ENCODE measurements around the gene SLC46A3.
A peak's percentile ranks its signal among the peaks of the same experiment; 100 is the strongest.
"Not testable (repeated sequence)": the region's sequence is repeated elsewhere in the genome, so short reads cannot be mapped to it uniquely, and the experiment has no call there.

Gene SLC46A3, protein sequence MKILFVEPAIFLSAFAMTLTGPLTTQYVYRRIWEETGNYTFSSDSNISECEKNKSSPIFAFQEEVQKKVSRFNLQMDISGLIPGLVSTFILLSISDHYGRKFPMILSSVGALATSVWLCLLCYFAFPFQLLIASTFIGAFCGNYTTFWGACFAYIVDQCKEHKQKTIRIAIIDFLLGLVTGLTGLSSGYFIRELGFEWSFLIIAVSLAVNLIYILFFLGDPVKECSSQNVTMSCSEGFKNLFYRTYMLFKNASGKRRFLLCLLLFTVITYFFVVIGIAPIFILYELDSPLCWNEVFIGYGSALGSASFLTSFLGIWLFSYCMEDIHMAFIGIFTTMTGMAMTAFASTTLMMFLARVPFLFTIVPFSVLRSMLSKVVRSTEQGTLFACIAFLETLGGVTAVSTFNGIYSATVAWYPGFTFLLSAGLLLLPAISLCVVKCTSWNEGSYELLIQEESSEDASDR

DNA sequence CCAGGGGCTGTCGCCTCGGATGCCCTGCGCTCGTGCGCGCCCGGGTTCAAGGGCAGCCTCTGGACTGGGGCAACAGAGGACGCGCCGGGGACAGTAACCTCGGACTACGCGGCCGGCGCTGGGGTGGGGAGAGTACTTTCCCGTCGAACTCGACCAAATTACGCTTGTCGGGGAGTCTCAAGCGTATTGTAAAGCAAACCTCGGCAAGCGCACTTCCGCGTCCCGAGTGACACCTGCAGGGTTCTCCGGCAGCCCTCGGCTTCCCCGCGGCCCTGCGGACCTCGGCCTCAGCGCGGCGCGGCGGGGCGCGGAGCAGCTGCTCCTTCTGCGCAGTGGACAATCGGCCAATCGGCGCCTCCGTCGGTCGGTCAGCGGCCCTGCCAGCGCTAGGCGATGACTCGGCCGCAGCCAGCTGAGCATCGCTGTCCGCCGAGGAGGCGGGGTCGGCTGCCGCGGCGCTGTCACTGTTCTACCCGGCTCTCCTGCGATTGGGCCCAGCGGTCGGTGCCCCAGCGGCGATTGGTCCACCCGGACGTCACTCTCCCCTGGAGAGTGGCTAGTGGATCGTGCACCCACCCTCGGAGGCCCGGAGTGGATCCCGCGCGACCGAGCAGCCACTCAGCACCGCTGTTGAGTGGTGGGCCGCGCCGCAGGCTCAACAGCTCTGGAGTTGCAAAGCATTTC is at the start of gene SLC46A3:
TSS of gene SLC46A3 (minus strand) at position 428 of the 684 bp plus-strand sequence. CDS start 972 bp downstream, outside the sequence.
- peak; percentile 72 for DNase-seq

DNA sequence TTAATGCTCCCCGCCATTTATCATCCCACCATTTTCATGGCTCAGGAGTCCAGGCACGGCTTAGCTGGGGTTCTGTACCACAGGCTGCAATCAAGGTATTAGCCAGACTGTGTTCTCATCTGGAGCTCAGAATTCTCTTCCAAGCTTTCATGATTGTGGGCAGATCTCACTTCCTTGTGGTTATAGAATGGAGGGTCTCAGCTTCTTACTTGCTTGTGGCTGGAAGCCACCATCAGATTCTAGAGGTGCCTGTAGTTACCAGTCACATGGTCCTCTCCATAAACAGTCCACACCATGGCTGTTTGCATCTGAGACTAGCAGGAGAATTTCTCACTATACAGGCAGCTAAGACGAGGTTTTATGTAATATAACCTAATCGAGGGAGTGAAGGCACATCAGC is 45.1 kb upstream of the SLC46A3 start:
- no peak for DNase-seq

DNA sequence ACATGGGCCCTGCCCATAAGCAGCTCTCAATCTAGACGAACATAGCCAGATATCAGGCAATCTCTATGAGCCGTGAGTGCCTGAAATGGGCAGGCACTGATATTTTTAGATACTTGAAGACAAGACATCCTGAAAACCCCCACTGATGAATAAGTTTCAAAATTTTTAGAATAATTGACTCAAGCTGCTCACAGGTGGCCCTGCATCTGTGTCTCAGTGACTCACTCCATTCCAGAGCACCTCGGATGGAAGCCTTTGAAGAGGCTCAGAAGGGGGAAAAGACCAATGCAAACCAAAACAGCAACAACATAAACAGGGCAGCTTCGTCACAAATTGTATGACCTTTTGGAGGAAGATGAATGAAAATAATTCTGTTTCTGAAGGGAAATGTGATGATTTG is 42.8 kb upstream of the SLC46A3 start:
- no peak for DNase-seq

- no peak for DNase-seq
Measured at GRCh38 chr13:28755546-28755870, 36.7 kb upstream of the SLC46A3 start.

- no peak for DNase-seq
Measured at GRCh38 chr13:28754698-28755545, 36.2 kb upstream of the SLC46A3 start.

DNA sequence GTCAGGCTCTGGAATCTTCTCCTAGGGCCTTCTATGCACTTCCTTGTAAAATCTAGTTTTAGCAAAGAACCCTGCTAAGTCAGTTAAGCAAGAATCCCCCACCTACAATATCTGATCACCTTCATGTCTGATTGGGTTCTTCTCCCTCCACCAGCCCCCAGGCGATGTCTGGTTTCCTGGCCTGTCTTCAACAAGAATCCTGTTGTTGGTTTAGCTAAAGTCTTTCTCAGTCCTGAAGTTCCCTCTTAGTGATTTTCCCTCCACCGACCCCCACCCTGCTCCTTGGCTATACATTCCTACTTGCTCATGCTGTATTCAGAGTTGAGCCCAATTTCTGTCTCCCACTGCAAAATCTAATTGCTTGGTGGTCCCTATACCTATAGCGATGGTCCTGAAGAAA is 35.2 kb upstream of the SLC46A3 start:
- no peak for DNase-seq

GRCh38 chr13:28753208-28753892 is 34.6 kb upstream of the SLC46A3 start:
- DNase-seq, result no peak

GRCh38 chr13:28751175-28751960 is 32.6 kb upstream of the SLC46A3 start:
- no peak for DNase-seq

- DNase-seq, result no peak
Measured at GRCh38 chr13:28750187-28751045, 31.6 kb upstream of the SLC46A3 start.

DNA sequence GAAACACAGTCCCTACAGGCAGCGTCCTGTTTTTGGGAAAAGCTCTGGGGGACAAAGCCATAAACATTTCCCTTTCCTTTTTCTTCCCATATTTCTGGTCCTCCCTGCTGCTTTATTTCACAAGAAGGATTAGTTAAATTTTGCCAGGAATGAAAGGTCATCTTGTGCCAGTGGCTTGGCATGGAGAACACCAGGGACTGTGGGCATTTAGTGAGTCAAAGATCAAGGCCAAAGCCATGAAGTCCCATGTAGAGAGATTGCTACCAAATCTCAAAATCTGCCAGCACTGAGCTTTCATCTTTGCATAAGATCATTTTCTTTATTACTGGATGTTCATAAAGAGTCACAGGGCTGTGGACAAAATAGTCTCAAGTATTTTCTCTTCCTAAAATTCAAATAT is 29.1 kb upstream of the SLC46A3 start:
- no peak for DNase-seq

GRCh38 chr13:28746287-28746612 is 27.5 kb upstream of the SLC46A3 start:
- DNase-seq, result no peak

- no peak for DNase-seq
Measured at GRCh38 chr13:28744656-28745055, 25.9 kb upstream of the SLC46A3 start.

DNA sequence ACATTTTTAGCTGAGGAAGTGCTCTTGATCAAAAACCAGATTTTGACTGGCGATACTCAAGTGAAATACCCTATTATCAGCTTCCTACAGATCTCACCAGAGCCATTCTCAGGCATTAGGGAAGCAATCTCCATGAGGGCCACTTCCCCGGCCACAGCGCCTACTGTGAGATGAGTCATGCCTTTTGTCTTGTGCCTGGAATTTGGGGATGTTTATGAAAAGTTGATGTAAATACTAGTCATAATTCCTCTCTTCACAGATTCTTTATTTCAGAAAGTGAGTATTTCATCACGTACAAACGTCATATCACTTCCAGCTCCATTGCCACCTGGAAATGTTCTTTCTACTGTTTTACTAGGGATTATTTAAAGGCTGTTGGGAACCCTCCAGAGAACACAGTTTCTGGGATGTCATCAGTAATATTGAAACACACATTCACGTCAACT is 25.3 kb upstream of the SLC46A3 start:
- no peak for DNase-seq

GRCh38 chr13:28743499-28744083 is 24.8 kb upstream of the SLC46A3 start:
- DNase-seq, result no peak

DNA sequence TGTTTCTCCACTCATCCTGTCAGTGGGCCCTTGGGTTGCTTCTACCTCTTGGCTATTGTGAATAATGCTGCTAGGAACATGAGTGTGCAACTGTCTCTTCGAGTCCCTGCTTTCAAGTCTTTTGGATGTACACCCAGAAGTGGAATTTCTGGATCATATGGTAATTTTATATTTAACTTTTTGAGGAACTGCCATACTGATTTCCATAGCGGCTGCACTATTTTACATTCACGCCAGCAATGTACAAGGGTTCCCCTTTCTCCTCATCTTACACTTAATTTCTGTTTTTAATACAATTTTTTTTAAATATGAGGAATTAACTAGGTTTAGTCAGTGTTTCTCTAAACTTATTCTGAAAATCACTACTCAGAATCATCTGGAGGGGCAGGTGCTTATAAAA is 24.2 kb upstream of the SLC46A3 start:
- no peak for DNase-seq

DNA sequence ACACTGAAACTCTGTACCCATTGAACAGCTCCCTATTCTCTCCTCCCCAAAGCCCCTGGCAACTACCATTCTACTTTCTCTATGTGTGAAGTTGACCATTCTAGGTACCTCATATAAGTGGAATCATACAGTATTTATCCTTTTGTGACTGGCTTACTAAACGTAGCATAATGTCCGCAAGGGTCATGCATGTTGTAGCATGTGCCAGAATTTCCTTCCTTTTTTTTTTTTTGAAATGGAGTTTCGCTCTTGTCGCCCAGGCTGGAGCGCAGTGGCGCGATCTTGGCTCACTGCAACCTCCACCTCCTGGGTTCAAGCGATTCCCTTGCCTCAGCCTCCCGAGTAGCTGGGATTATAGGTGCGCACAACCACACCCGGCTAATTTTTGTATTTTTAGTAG is 23.7 kb upstream of the SLC46A3 start:
- DNase-seq, result not testable (repeated sequence)

- DNase-seq, result no peak
Measured at GRCh38 chr13:28741084-28741491, 22.3 kb upstream of the SLC46A3 start.

DNA sequence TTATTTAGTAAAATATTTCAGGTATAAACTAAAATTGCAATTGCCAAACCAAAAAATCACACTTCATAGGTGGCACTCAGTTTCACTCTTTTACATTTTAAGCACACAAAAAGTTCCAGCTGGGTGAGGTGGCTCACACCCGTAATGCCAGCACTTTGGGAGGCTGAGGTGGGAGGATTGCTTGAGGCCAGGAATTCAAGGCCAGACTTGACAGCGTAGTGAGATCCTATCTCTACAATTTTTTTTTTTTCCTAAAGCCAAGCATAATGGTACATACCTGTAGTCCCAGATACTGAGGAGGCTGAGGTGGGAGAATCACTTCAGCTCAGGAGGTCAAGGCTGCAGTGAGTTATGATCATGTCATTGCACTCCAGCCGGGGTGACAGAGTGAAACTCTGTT is 20.6 kb upstream of the SLC46A3 start:
- DNase-seq, result no peak

- no peak for DNase-seq
Measured at GRCh38 chr13:28735481-28736029, 16.8 kb upstream of the SLC46A3 start.

GRCh38 chr13:28734906-28735305 is 16.1 kb upstream of the SLC46A3 start:
- no peak for DNase-seq

Data from NCI-H69 (cell line).